HFF-Myc (cell line): Measurements from ENCODE around the gene PCNP.
"Not testable (repeated sequence)": the region's sequence is repeated elsewhere in the genome, so short reads cannot be mapped to it uniquely, and the experiment has no call there.

Experiments
- DNase-seq: peaks from one replicate; pipeline ENCODE4 v3.0.0-alpha.2; 2011; ENCODE audit warnings: low read depth; ENCODE audit errors: extremely low read depth
- H3K4me3 ChIP-seq: replicated peaks from 2 replicates; pipeline ENCODE4 v1.5.1; 2011; ENCODE audit warnings: low read depth, mild to moderate bottlenecking, control low read depth, low read length
- CTCF ChIP-seq: IDR thresholded peaks from 2 replicates; pipeline ENCODE4 v1.5.1; 2012; ENCODE audit warnings: mild to moderate bottlenecking, low read depth, low read length, control low read depth; ENCODE audit errors: missing control alignments

PCNP gene

GRCh38 chr3:101639280-101639963 lies 65.4 kb downstream of the PCNP start:
- H3K4me3 ChIP-seq = no peak overlapping the region
- no peak for DNase-seq
- TF ChIP-seq CTCF = no peak

- TF ChIP-seq CTCF = no peak
- DNase-seq = no peak
- H3K4me3 ChIP-seq = no peak overlapping the region
Measured at GRCh38 chr3:101640256-101640655, 66.3 kb downstream of the PCNP start.

GRCh38 chr3:101641397-101642115 lies 67.6 kb downstream of the PCNP start:
- not testable (repeated sequence) for DNase-seq, H3K4me3 ChIP-seq

GRCh38 chr3:101642441-101642840 lies 68.5 kb downstream of the PCNP start:
- no peak overlapping the region for H3K4me3 ChIP-seq
- DNase-seq = no peak
- TF ChIP-seq CTCF = no peak

- no peak overlapping the region for H3K4me3 ChIP-seq
- DNase-seq = no peak
- TF ChIP-seq CTCF = no peak
Measured at GRCh38 chr3:101643009-101643844, 69.2 kb downstream of the PCNP start.
